K562 (cell line): ENCODE measurements around the gene ZDHHC1. TPM values are rescaled to one million over a fixed set of nuclear protein-coding genes. Genes with fewer than 3 reads are reported as not detected.

ENCODE experiments used
- ARID2 ChIP-seq: fragments of 450-650 bp; IDR thresholded peaks from 2 replicates; pipeline ENCODE4 v1.6.1; 2017; ENCODE audit warnings: antibody characterized with exemption, mild to moderate bottlenecking
- BCL6 ChIP-seq: fragments of 250-450 bp; sonication (Bioruptor Pico); IDR thresholded peaks from 2 replicates; pipeline ENCODE4 v1.4.0; 2020
- C11orf30 ChIP-seq: fragments of 450-650 bp; IDR thresholded peaks from 2 replicates; pipeline ENCODE4 v1.6.1; 2016; ENCODE audit warnings: low read depth, mild to moderate bottlenecking
- CTBP1 ChIP-seq: fragments of 450-650 bp; IDR thresholded peaks from 2 replicates; pipeline ENCODE4 v1.6.1; 2016; ENCODE audit warnings: borderline replicate concordance
- JUNB ChIP-seq: fragments of 450-650 bp; formaldehyde crosslinking; conservative IDR thresholded peaks from 2 replicates; pipeline ENCODE4 v1.4.0; 2020; ENCODE audit warnings: mild to moderate bottlenecking
- MBD2 ChIP-seq: sonication (generic); IDR thresholded peaks from 2 replicates; pipeline ENCODE4 v1.6.1; 2016; ENCODE audit warnings: low read depth, borderline replicate concordance
- SMAD2 ChIP-seq: fragments of 150-350 bp; IDR thresholded peaks from 2 replicates; pipeline ENCODE4 v1.6.1; 2014; ENCODE audit warnings: low read depth, mild to moderate bottlenecking, low read length
- THRAP3 ChIP-seq: fragments of 450-650 bp; IDR thresholded peaks from 2 replicates; pipeline ENCODE4 v1.6.1; 2016; ENCODE audit warnings: mild to moderate bottlenecking, inconsistent platforms, borderline replicate concordance
- ZNF75A ChIP-seq: fragments of 450-650 bp; formaldehyde crosslinking; IDR thresholded peaks from 2 replicates; pipeline ENCODE4 v1.4.0; 2020; ENCODE audit warnings: mild to moderate bottlenecking
- polyA plus RNA-seq, 8 experiments: library from polyadenylated mRNA; depleted of rRNA in 4 of 8; stranded (reverse) in 5 of 8; unstranded in 3 of 8; fragments of >200 nt; fragmentation: Nextera tagmentation in 2 of 8; fragmentation: Illumina TruSeq in 1 of 8; extraction: Ambion mirVana in 2 of 8; extraction: Trizol in 1 of 8; gene quantifications; 2 replicates each; pipeline versions ENCODE4 v1.2.1 to v1.2.3, GENCODE V29; 2011 to 2014; ENCODE audit warnings: inconsistent platforms in 1 of 8, missing spikeins in 1 of 8
- total RNA-seq, 7 experiments: library from RNA; depleted of rRNA in 6 of 7; stranded (reverse); fragments of >200 nt in 6 of 7; fragmentation: Illumina TruSeq in 2 of 7; extraction: Trizol in 2 of 7; gene quantifications; 2 replicates each; pipeline versions ENCODE4 v1.2.1 to v1.2.3, GENCODE V29; 2011 to 2021; ENCODE audit warnings: low replicate concordance in 1 of 7
- TF ChIP-seq, protein P1 (sequence below): fragments of 200-800 bp; sonication (Bioruptor generic); IDR thresholded peaks from 2 replicates; pipeline ENCODE4 v1.6.1; 2017; ENCODE audit warnings: missing genetic modification characterization, missing compliant biosample characterization
- TF ChIP-seq, protein P2 (sequence below): sonication (generic); formaldehyde crosslinking; IDR thresholded peaks from 2 replicates; pipeline ENCODE4 v1.8.0; 2022; ENCODE audit warnings: mild to moderate bottlenecking, missing genetic modification reagents
- TF ChIP-seq, protein P3 (sequence below): IDR thresholded peaks from 2 replicates; pipeline ENCODE4 v1.6.1; 2016; ENCODE audit warnings: missing genetic modification characterization, missing compliant biosample characterization
- TF ChIP-seq, protein P4 (sequence below): fragments of 450-650 bp; IDR thresholded peaks from 2 replicates; pipeline ENCODE4 v1.6.1; 2017; ENCODE audit warnings: antibody characterized with exemption, mild to moderate bottlenecking
- TF ChIP-seq, protein P5 (sequence below): fragments of 450-650 bp; conservative IDR thresholded peaks from 2 replicates; pipeline ENCODE4 v1.6.1; 2016; ENCODE audit warnings: missing genetic modification characterization, low read depth, mild to moderate bottlenecking, control low read depth, missing compliant biosample characterization

ZDHHC1 gene
- total and polyA plus RNA-seq, 9 of the 15 experiments (the other 6 are each of a cell fraction or from before 2014, with no cell fraction given), result 0.06 to 0.77 (median 0.25) TPM; not detected in 4

DNA sequence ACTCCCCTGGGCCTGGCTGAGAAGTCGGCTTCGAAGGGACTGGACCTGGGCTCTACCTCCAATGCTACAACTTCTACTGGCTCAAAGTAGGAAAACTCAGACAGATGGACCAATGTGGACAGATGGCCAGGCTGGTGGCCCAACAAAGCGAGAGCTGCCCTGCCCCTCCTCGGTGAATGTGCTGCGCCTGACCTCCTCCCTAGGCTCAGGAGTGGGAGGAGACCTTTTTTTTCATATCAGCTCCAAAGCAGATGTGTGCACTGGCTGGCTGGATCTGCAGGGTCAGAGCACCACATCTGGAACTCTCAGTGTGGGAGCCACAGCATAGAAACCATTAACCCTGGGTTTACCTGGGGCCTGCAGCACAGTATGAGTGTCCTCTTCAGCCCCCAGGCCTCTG is 43.9 kb upstream of the ZDHHC1 start (continued):
- TF ChIP-seq CTBP1 (peak; percentile 46; the same call in 1 of the 2 replicates), BCL6 (CRISPR knock-in tag) (no peak), THRAP3 (no peak), ZNF75A (no peak), SMAD2 (no peak), ARID2 (no peak), MBD2 (no peak), JUNB (CRISPR knock-in tag) (no peak), C11orf30 (no peak)
- TF ChIP-seq, protein P1, sequence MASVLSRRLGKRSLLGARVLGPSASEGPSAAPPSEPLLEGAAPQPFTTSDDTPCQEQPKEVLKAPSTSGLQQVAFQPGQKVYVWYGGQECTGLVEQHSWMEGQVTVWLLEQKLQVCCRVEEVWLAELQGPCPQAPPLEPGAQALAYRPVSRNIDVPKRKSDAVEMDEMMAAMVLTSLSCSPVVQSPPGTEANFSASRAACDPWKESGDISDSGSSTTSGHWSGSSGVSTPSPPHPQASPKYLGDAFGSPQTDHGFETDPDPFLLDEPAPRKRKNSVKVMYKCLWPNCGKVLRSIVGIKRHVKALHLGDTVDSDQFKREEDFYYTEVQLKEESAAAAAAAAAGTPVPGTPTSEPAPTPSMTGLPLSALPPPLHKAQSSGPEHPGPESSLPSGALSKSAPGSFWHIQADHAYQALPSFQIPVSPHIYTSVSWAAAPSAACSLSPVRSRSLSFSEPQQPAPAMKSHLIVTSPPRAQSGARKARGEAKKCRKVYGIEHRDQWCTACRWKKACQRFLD (CRISPR knock-in tag), result peak; percentile 49; the same call in 1 of the 2 replicates
- TF ChIP-seq, protein P2, sequence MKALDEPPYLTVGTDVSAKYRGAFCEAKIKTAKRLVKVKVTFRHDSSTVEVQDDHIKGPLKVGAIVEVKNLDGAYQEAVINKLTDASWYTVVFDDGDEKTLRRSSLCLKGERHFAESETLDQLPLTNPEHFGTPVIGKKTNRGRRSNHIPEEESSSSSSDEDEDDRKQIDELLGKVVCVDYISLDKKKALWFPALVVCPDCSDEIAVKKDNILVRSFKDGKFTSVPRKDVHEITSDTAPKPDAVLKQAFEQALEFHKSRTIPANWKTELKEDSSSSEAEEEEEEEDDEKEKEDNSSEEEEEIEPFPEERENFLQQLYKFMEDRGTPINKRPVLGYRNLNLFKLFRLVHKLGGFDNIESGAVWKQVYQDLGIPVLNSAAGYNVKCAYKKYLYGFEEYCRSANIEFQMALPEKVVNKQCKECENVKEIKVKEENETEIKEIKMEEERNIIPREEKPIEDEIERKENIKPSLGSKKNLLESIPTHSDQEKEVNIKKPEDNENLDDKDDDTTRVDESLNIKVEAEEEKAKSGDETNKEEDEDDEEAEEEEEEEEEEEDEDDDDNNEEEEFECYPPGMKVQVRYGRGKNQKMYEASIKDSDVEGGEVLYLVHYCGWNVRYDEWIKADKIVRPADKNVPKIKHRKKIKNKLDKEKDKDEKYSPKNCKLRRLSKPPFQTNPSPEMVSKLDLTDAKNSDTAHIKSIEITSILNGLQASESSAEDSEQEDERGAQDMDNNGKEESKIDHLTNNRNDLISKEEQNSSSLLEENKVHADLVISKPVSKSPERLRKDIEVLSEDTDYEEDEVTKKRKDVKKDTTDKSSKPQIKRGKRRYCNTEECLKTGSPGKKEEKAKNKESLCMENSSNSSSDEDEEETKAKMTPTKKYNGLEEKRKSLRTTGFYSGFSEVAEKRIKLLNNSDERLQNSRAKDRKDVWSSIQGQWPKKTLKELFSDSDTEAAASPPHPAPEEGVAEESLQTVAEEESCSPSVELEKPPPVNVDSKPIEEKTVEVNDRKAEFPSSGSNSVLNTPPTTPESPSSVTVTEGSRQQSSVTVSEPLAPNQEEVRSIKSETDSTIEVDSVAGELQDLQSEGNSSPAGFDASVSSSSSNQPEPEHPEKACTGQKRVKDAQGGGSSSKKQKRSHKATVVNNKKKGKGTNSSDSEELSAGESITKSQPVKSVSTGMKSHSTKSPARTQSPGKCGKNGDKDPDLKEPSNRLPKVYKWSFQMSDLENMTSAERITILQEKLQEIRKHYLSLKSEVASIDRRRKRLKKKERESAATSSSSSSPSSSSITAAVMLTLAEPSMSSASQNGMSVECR (CRISPR knock-in tag), result 0 out of 2 replicates have a peak, but pooled peaks have one; percentile 43
- TF ChIP-seq, protein P3, sequence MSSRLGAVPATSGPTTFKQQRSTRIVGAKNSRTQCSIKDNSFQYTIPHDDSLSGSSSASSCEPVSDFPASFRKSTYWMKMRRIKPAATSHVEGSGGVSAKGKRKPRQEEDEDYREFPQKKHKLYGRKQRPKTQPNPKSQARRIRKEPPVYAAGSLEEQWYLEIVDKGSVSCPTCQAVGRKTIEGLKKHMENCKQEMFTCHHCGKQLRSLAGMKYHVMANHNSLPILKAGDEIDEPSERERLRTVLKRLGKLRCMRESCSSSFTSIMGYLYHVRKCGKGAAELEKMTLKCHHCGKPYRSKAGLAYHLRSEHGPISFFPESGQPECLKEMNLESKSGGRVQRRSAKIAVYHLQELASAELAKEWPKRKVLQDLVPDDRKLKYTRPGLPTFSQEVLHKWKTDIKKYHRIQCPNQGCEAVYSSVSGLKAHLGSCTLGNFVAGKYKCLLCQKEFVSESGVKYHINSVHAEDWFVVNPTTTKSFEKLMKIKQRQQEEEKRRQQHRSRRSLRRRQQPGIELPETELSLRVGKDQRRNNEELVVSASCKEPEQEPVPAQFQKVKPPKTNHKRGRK (tag), result no peak
- TF ChIP-seq, protein P4, sequence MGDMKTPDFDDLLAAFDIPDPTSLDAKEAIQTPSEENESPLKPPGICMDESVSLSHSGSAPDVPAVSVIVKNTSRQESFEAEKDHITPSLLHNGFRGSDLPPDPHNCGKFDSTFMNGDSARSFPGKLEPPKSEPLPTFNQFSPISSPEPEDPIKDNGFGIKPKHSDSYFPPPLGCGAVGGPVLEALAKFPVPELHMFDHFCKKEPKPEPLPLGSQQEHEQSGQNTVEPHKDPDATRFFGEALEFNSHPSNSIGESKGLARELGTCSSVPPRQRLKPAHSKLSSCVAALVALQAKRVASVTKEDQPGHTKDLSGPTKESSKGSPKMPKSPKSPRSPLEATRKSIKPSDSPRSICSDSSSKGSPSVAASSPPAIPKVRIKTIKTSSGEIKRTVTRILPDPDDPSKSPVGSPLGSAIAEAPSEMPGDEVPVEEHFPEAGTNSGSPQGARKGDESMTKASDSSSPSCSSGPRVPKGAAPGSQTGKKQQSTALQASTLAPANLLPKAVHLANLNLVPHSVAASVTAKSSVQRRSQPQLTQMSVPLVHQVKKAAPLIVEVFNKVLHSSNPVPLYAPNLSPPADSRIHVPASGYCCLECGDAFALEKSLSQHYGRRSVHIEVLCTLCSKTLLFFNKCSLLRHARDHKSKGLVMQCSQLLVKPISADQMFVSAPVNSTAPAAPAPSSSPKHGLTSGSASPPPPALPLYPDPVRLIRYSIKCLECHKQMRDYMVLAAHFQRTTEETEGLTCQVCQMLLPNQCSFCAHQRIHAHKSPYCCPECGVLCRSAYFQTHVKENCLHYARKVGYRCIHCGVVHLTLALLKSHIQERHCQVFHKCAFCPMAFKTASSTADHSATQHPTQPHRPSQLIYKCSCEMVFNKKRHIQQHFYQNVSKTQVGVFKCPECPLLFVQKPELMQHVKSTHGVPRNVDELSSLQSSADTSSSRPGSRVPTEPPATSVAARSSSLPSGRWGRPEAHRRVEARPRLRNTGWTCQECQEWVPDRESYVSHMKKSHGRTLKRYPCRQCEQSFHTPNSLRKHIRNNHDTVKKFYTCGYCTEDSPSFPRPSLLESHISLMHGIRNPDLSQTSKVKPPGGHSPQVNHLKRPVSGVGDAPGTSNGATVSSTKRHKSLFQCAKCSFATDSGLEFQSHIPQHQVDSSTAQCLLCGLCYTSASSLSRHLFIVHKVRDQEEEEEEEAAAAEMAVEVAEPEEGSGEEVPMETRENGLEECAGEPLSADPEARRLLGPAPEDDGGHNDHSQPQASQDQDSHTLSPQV, result no peak
- TF ChIP-seq, protein P5, sequence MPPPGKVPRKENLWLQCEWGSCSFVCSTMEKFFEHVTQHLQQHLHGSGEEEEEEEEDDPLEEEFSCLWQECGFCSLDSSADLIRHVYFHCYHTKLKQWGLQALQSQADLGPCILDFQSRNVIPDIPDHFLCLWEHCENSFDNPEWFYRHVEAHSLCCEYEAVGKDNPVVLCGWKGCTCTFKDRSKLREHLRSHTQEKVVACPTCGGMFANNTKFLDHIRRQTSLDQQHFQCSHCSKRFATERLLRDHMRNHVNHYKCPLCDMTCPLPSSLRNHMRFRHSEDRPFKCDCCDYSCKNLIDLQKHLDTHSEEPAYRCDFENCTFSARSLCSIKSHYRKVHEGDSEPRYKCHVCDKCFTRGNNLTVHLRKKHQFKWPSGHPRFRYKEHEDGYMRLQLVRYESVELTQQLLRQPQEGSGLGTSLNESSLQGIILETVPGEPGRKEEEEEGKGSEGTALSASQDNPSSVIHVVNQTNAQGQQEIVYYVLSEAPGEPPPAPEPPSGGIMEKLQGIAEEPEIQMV (tag), result no peak
